Osteocyte (in vitro differentiated cells): Measurements from ENCODE around the gene GRIA1. TPM values are rescaled to one million over a fixed set of nuclear protein-coding genes. Genes with fewer than 3 reads are reported as not detected.
A peak's percentile ranks its signal among the peaks of the same experiment; 100 is the strongest.

Experiments used
- DNase-seq: peaks from one replicate; pipeline ENCODE4 v3.0.0; 2021; ENCODE audit warnings: mixed read lengths; ENCODE audit not compliant: unreplicated experiment; ENCODE audit errors: extremely low spot score
- H3K27ac Mint-ChIP-seq: one replicate; pipeline ENCODE4 v1.8.0; 2021; ENCODE audit warnings: mild to moderate bottlenecking, mixed read lengths; ENCODE audit not compliant: unreplicated experiment
- H3K27me3 Mint-ChIP-seq: one replicate; pipeline ENCODE4 v1.8.0; 2021; ENCODE audit warnings: mixed read lengths; ENCODE audit not compliant: unreplicated experiment
- H3K36me3 Mint-ChIP-seq: one replicate; pipeline ENCODE4 v1.8.0; 2021; ENCODE audit warnings: mixed read lengths; ENCODE audit not compliant: unreplicated experiment
- H3K4me1 Mint-ChIP-seq: one replicate; pipeline ENCODE4 v1.8.0; 2021; ENCODE audit warnings: mixed read lengths; ENCODE audit not compliant: unreplicated experiment
- H3K4me3 Mint-ChIP-seq: one replicate; pipeline ENCODE4 v1.8.0; 2021; ENCODE audit warnings: mild to moderate bottlenecking, moderate library complexity, mixed read lengths; ENCODE audit not compliant: unreplicated experiment
- H3K9me3 Mint-ChIP-seq: one replicate; pipeline ENCODE4 v1.8.0; 2021; ENCODE audit warnings: mixed read lengths; ENCODE audit not compliant: unreplicated experiment
- CTCF ChIP-seq: fragments of 200-600 bp; sonication (generic); IDR thresholded peaks from 2 replicates; pipeline ENCODE4 v1.5.0; 2021; ENCODE audit warnings: antibody characterized with exemption, mild to moderate bottlenecking, moderate library complexity
- total RNA-seq: library from RNA; stranded (reverse); gene quantifications from 2 replicates; pipeline ENCODE4 v1.2.1, GENCODE V29; 2021

Gene GRIA1
- total RNA-seq, 1 donor from 2014 or later = 48.8 TPM

- no peak for TF ChIP-seq CTCF
- H3K36me3 Mint-ChIP-seq = no peaks in the 10 kb centered on the region
- H3K4me1 Mint-ChIP-seq = peaks cover 10% of the 10 kb centered on the region
- no peak overlapping the region for H3K4me3 Mint-ChIP-seq
- DNase-seq = no peak
- H3K27me3 Mint-ChIP-seq = no peaks in the 10 kb centered on the region
- H3K27ac Mint-ChIP-seq = no peak overlapping the region
- no peaks in the 10 kb centered on the region for H3K9me3 Mint-ChIP-seq
Measured at GRCh38 chr5:153483482-153483881, 7.0 kb upstream of the GRIA1 start.

DNA sequence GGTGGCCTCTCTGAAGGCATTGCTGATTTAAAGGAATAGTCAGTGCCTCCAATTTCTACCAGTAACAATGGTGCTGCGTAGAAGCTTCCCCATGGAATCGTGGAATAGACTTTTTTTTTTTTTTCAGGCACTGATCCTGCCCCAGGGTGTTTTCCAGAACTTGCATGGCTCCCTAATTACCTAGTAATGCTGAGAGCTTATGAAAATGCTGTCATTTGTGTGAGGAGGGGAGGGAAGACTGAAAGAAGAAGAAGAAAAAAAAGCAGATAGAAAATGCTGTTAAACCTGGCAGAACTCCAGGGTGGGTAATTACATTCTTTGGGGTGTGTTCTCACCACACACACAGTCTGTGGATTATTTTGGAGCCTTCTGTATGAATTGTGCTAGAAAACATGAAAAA is 4.8 kb upstream of the GRIA1 start:
- Mint-ChIP-seq H3K9me3 (no peaks in the 10 kb centered on the region), H3K36me3 (no peaks in the 10 kb centered on the region), H3K4me3 (no peak overlapping the region), H3K27me3 (no peaks in the 10 kb centered on the region), H3K27ac (no peak overlapping the region), H3K4me1 (peaks cover 23% of the 10 kb centered on the region)
- DNase-seq = no peak
- no peak for TF ChIP-seq CTCF

- H3K27me3 Mint-ChIP-seq = no peaks in the 10 kb centered on the region
- no peaks in the 10 kb centered on the region for H3K36me3 Mint-ChIP-seq
- no peaks in the 10 kb centered on the region for H3K9me3 Mint-ChIP-seq
- no peak for TF ChIP-seq CTCF
- no peak for DNase-seq
- H3K4me1 Mint-ChIP-seq = peaks cover 33% of the 10 kb centered on the region
- no peak overlapping the region for H3K27ac Mint-ChIP-seq
- H3K4me3 Mint-ChIP-seq = no peak overlapping the region
Measured at GRCh38 chr5:153486771-153487170, 3.7 kb upstream of the GRIA1 start.

DNA sequence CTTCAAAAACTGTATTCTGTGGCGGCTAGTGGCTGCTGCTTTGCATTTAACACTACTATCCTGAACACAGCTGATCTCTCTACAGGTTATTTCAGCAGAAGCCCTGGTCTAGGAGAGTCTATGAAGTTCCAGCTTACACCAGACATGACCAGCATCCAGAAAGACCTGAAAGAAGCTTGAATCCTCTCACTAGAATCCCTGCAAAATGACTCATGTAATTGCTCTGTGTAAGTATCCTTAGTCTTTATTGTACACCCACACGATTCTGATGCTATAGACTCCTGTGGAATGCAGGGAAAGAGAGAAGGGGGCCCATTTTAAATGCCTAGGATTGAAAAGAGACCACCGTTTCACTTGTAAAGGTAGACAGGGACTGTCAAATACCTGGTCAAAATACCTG is 859 bp upstream of the GRIA1 start:
- Mint-ChIP-seq H3K27ac (peak overlapping the region; percentile 52), H3K36me3 (no peaks in the 10 kb centered on the region), H3K27me3 (no peaks in the 10 kb centered on the region), H3K4me1 (peaks cover 56% of the 10 kb centered on the region), H3K4me3 (peak overlapping the region; percentile 88), H3K9me3 (no peaks in the 10 kb centered on the region)
- TF ChIP-seq CTCF = no peak
- no peak for DNase-seq

DNA sequence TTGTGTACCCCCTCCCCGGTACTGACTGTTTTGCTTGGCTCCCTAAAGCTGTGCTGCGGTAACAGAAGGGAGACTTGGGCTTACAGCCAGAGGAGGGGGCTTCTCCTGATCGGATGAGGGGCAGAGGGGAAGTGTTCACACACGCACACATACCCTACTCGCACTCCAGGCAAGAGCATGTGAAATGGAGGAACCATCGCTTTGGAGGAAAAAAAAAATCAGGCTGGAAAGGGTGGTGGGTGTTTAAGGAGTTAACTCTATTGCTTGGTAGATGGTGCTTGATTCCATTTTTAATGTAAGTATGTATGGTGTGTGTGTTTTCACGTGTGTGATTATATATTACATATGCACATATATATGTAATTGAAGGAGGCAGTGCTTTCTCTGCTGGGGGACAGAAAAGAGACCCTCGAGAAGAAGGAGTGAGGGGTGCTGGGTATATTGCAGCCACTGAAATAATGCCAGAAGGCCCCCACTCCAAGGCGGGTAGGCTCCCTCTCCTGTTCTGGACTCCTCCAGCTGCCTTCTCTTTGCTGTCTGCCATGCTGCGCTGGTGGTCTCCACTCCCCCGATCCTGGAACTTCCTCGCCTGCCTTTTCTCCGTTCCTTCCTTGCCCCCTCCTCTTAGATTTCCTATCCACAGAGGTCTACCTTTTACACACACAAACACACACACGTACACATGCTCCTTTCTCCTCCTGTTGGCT is 721 bp downstream of the GRIA1 start:
- peak overlapping the region; percentile 56 for H3K27ac Mint-ChIP-seq
- H3K4me3 Mint-ChIP-seq = peak overlapping the region; percentile 88
- TF ChIP-seq CTCF = no peak
- H3K9me3 Mint-ChIP-seq = no peaks in the 10 kb centered on the region
- H3K27me3 Mint-ChIP-seq = no peaks in the 10 kb centered on the region
- H3K36me3 Mint-ChIP-seq = no peaks in the 10 kb centered on the region
- DNase-seq = no peak
- peaks cover 60% of the 10 kb centered on the region for H3K4me1 Mint-ChIP-seq
